Measurements from ENCODE around the gene CAMTA2. TPM values are rescaled to one million over a fixed set of nuclear protein-coding genes. Genes with fewer than 3 reads are reported as not detected.
"Not testable (repeated sequence)": the region's sequence is repeated elsewhere in the genome, so short reads cannot be mapped to it uniquely, and the experiment has no call there.

Gene CAMTA2
- total RNA-seq, result 100 to 1,000 TPM in 1 of 2 donors, 10 to 100 TPM in 1; 66.9 to 103 TPM

DNA sequence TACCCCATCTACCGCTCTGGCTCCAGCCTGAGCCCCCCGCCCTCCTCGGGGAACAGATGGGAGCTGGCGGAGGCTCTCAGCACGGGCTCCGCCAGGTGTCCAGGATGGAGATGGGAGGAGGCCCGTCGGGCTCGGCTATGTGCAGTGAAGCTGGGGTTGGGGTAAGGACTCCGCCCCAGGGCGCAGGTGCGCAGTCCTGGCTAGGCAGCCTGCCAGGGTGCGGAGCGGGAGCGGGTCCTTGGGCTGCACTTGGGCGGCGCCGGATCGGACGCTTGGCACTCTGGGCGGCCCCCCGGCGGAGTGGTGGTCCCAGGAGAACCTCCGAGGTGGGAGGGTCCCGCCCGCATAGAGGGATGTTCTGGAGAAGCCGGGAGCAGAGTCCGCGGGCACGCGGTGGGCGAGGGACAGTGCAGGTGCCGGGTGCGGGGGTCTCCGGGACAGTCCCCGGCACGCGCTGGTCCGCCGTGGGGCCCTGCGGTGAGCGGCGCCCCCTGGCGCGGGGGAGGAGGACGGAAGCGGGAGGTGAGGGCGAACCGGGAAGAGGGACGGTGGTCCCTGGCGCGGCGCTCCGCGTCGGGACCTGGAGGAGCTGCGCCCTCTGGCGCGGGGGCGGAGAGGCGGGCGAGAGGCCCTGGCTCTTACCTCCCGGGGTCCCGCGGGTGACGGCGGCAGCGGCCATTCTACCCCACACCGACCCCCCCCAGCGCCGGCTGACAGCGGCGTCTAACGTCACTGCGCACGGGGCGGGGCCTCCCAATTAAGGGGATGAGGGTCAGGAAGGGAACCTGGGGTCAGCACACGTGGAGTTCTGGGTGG lies at the start of gene CAMTA2:
Gene CAMTA2, minus strand, starts transcription at position 725 of the 816 bp plus-strand sequence. CDS start 1,453 bp downstream, outside the sequence.
- peak; percentile 94 for ATAC-seq (replicated peaks)
- H3K4me1 Mint-ChIP-seq, result peaks cover 33% of the 10 kb centered on the region

GRCh38 chr17:5035315-5035714 lies 47.8 kb upstream of the CAMTA2 start, which contains the start of gene SLC52A1:
TSS of gene SLC52A1 (minus strand) at chr17:5035426. CDS start at chr17:5034606, 820 bp downstream.
- H3K4me3 Mint-ChIP-seq, result no peak within 1 kb of the TSS
- H3K36me3 Mint-ChIP-seq (ENCODE audit: low read depth), result no peaks in the 10 kb centered on the region
- no peaks in the 10 kb centered on the region for H3K9me3 Mint-ChIP-seq
- H3K27me3 Mint-ChIP-seq, result no peaks in the 10 kb centered on the region
- H3K27ac Mint-ChIP-seq, result no peak within 1 kb of the TSS
- no peak for ATAC-seq (replicated peaks)
- peaks cover 13% of the 10 kb centered on the region for H3K4me1 Mint-ChIP-seq

More for the DNA sequence above, at the start of gene CAMTA2:
- H3K36me3 Mint-ChIP-seq (ENCODE audit: low read depth), result peaks cover 37% of the 10 kb centered on the region
- no peaks in the 10 kb centered on the region for H3K9me3 Mint-ChIP-seq
- H3K27ac Mint-ChIP-seq, result peak within 1 kb of the TSS; percentile 93
- peak within 1 kb of the TSS; percentile 95 for H3K4me3 Mint-ChIP-seq
- H3K27me3 Mint-ChIP-seq, result no peaks in the 10 kb centered on the region

DNA sequence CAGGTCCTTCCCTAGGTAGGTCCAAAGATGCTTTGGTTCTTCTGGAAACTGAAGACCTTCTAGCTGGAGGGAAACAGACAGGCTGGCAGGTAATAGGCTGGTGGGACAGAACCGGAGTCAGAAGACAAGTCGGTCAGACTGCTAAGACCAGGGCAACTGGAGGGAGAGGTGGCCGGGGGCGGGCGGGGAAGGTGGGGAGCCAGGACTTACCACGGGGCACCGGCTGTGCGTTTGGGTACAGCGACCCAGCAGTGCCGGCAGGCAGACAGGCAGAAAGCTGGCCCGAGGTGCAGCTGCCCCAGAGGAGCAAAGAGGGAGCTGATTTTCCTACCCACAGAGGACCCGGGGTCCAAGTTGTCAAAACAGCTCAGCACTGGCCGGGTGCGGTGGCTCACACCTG lies 47.2 kb upstream of the CAMTA2 start:
- Mint-ChIP-seq H3K4me1 (peaks cover 14% of the 10 kb centered on the region), H3K27ac (no peak overlapping the region), H3K4me3 (no peak overlapping the region), H3K27me3 (no peaks in the 10 kb centered on the region), H3K9me3 (no peaks in the 10 kb centered on the region), H3K36me3 (ENCODE audit: low read depth) (no peaks in the 10 kb centered on the region)
- no peak for ATAC-seq (replicated peaks)

GRCh38 chr17:5034063-5034462 lies 46.6 kb upstream of the CAMTA2 start:
- Mint-ChIP-seq H3K4me3 (no peak overlapping the region), H3K27me3 (no peaks in the 10 kb centered on the region), H3K36me3 (ENCODE audit: low read depth) (no peaks in the 10 kb centered on the region), H3K27ac (no peak overlapping the region), H3K9me3 (no peaks in the 10 kb centered on the region), H3K4me1 (peaks cover 14% of the 10 kb centered on the region)
- no peak for ATAC-seq (replicated peaks)

GRCh38 chr17:5033352-5034015 lies 46.0 kb upstream of the CAMTA2 start:
- ATAC-seq (replicated peaks), result no peak
- H3K36me3 Mint-ChIP-seq (ENCODE audit: low read depth), result no peaks in the 10 kb centered on the region
- H3K4me1 Mint-ChIP-seq, result peaks cover 14% of the 10 kb centered on the region
- H3K27ac Mint-ChIP-seq, result no peak overlapping the region
- no peaks in the 10 kb centered on the region for H3K27me3 Mint-ChIP-seq
- H3K4me3 Mint-ChIP-seq, result no peak overlapping the region
- H3K9me3 Mint-ChIP-seq, result no peaks in the 10 kb centered on the region

- no peaks in the 10 kb centered on the region for H3K36me3 Mint-ChIP-seq (ENCODE audit: low read depth)
- H3K27ac Mint-ChIP-seq, result no peak overlapping the region
- no peaks in the 10 kb centered on the region for H3K27me3 Mint-ChIP-seq
- peaks cover 14% of the 10 kb centered on the region for H3K4me1 Mint-ChIP-seq
- H3K4me3 Mint-ChIP-seq, result no peak overlapping the region
- H3K9me3 Mint-ChIP-seq, result no peaks in the 10 kb centered on the region
- no peak for ATAC-seq (replicated peaks)
Measured at GRCh38 chr17:5032865-5033264, 45.4 kb upstream of the CAMTA2 start.

GRCh38 chr17:5031365-5032082 lies 44.0 kb upstream of the CAMTA2 start:
- Mint-ChIP-seq H3K9me3 (no peaks in the 10 kb centered on the region), H3K27me3 (no peaks in the 10 kb centered on the region), H3K36me3 (ENCODE audit: low read depth) (no peaks in the 10 kb centered on the region), H3K4me1 (peaks cover 14% of the 10 kb centered on the region), H3K4me3 (peak overlapping the region; percentile 79), H3K27ac (peak overlapping the region; percentile 85)
- peak; percentile 95 for ATAC-seq (replicated peaks)

- Mint-ChIP-seq H3K27ac (peak overlapping the region; percentile 85), H3K4me1 (peaks cover 14% of the 10 kb centered on the region), H3K4me3 (peak overlapping the region; percentile 79)
- H3K36me3 Mint-ChIP-seq (ENCODE audit: low read depth); H3K9me3 Mint-ChIP-seq; H3K27me3 Mint-ChIP-seq; ATAC-seq (replicated peaks): not testable (repeated sequence)
Measured at GRCh38 chr17:5030168-5030567, 42.7 kb upstream of the CAMTA2 start.

DNA sequence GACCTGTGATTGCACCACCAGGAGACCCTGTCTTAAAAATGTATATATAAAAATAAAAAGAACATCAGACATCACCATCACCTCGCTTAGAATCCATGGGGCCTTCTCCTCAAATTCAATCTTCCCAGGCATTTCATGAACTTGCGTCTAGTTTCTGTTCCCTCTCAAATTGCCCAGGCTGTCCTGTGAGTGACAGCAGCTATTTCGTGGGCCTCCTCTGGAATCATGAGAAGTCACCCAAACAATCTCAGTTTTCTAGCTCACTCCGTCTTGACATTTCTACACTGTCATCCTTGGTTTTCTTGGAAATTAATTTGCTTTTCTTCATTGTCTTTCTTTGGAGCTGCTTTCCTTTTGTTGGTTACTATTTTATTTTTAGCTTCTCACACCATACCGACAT lies 40.4 kb upstream of the CAMTA2 start:
- H3K4me3 Mint-ChIP-seq, result no peak overlapping the region
- H3K4me1 Mint-ChIP-seq, result peaks cover 14% of the 10 kb centered on the region
- no peak overlapping the region for H3K27ac Mint-ChIP-seq
- H3K36me3 Mint-ChIP-seq (ENCODE audit: low read depth), result peaks cover 16% of the 10 kb centered on the region
- H3K27me3 Mint-ChIP-seq, result no peaks in the 10 kb centered on the region
- no peaks in the 10 kb centered on the region for H3K9me3 Mint-ChIP-seq
- ATAC-seq (replicated peaks), result no peak

DNA sequence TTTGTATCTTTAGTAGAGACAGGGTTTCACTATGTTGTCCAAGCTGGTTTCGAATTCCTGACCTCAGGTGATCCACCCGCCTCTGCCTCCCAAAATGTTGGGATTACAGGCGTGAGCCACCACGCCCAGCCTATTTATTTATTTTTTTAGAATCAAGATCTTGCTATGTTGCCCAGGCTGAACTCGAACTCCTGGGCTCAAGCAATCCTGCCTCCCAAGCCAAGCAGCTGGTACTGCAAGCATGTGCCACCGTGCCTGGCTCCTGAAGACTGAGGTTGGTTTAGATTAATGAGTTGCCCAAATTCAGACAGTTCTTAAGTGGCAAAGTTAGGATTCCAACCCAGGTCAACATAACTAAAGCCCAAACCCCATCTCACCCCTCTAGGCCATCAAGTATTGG lies 39.8 kb upstream of the CAMTA2 start:
- no peak overlapping the region for H3K27ac Mint-ChIP-seq
- no peaks in the 10 kb centered on the region for H3K9me3 Mint-ChIP-seq
- ATAC-seq (replicated peaks), result no peak
- H3K4me3 Mint-ChIP-seq, result no peak overlapping the region
- H3K36me3 Mint-ChIP-seq (ENCODE audit: low read depth), result peaks cover 21% of the 10 kb centered on the region
- no peaks in the 10 kb centered on the region for H3K27me3 Mint-ChIP-seq
- peaks cover 14% of the 10 kb centered on the region for H3K4me1 Mint-ChIP-seq

DNA sequence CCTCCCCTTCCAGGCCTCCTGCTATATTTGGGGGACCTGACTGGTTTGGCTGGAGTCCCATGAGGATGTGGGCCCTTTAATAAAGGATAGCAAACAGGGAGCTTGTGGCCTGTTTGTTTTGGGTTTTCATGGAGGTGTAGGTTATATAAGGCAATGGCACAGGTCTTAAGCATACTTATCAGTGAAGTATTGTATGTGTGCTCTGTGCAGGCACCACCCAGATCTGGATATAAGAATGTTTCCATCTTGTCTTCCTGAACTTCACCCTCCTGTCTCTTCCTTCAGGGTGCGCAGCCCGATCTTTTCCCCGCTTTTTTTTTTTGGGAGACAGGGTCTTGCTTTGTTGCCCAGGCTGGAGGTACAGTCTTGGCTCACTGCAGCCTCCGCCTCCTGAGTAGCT lies 37.1 kb upstream of the CAMTA2 start:
- no peaks in the 10 kb centered on the region for H3K9me3 Mint-ChIP-seq
- peaks cover under 1% of the 10 kb centered on the region for H3K4me1 Mint-ChIP-seq
- peaks cover 48% of the 10 kb centered on the region for H3K36me3 Mint-ChIP-seq (ENCODE audit: low read depth)
- no peaks in the 10 kb centered on the region for H3K27me3 Mint-ChIP-seq
- H3K4me3 Mint-ChIP-seq, result no peak overlapping the region
- H3K27ac Mint-ChIP-seq, result peak overlapping the region; percentile 63
- no peak for ATAC-seq (replicated peaks)

DNA sequence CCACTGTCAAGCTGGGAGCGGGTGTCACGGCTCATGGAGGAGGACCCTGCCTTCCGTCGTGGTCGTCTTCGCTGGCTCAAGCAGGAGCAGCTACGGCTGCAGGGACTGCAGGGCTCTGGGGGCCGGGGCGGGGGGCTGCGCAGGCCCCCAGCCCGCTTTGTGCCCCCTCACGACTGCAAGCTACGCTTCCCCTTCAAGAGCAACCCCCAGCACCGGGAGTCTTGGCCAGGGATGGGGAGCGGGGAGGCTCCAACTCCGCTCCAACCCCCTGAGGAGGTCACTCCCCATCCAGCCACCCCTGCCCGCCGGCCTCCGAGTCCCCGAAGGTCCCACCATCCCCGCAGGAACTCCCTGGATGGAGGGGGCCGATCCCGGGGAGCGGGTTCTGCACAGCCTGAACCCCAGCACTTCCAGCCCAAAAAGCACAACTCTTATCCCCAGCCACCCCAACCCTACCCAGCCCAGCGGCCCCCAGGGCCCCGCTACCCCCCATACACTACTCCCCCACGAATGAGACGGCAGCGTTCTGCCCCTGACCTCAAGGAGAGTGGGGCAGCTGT lies 36.2 kb upstream of the CAMTA2 start:
- H3K27me3 Mint-ChIP-seq, result no peaks in the 10 kb centered on the region
- H3K4me1 Mint-ChIP-seq, result peaks cover 7% of the 10 kb centered on the region
- no peak for ATAC-seq (replicated peaks)
- no peaks in the 10 kb centered on the region for H3K9me3 Mint-ChIP-seq
- no peak overlapping the region for H3K4me3 Mint-ChIP-seq
- peaks cover 58% of the 10 kb centered on the region for H3K36me3 Mint-ChIP-seq (ENCODE audit: low read depth)
- H3K27ac Mint-ChIP-seq, result peak overlapping the region; percentile 63

DNA sequence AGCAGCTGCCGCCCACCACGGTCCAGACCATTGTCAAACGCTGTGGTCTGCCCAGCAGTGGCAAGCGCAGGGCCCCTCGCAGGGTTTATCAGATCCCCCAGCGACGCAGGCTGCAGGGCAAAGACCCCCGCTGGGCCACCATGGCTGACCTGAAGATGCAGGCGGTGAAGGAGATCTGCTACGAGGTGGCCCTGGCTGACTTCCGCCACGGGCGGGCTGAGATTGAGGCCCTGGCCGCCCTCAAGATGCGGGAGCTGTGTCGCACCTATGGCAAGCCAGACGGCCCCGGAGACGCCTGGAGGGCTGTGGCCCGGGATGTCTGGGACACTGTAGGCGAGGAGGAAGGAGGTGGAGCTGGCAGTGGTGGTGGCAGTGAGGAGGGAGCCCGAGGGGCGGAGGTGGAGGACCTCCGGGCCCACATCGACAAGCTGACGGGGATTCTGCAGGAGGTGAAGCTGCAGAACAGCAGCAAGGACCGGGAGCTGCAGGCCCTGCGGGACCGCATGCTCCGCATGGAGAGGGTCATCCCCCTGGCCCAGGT lies 34.8 kb upstream of the CAMTA2 start:
- H3K27ac Mint-ChIP-seq, result no peak overlapping the region
- no peak for ATAC-seq (replicated peaks)
- H3K9me3 Mint-ChIP-seq, result no peaks in the 10 kb centered on the region
- no peaks in the 10 kb centered on the region for H3K27me3 Mint-ChIP-seq
- peaks cover 63% of the 10 kb centered on the region for H3K36me3 Mint-ChIP-seq (ENCODE audit: low read depth)
- peaks cover 7% of the 10 kb centered on the region for H3K4me1 Mint-ChIP-seq
- no peak overlapping the region for H3K4me3 Mint-ChIP-seq

GRCh38 chr17:5020502-5021023 lies 33.1 kb upstream of the CAMTA2 start:
- Mint-ChIP-seq H3K27me3 (no peaks in the 10 kb centered on the region), H3K27ac (no peak overlapping the region), H3K9me3 (no peaks in the 10 kb centered on the region), H3K4me1 (peaks cover 7% of the 10 kb centered on the region), H3K4me3 (no peak overlapping the region), H3K36me3 (ENCODE audit: low read depth) (peaks cover 77% of the 10 kb centered on the region)
- no peak for ATAC-seq (replicated peaks)
